GM12878 (cell line): ENCODE measurements around the gene OR1Q1. TPM values are rescaled to one million over a fixed set of nuclear protein-coding genes. Genes with fewer than 3 reads are reported as not detected.

Source experiments
- ATAC-seq: fragments of 200-7000 bp; cut with Tn5 transposase; 3 replicates; pipeline ENCODE4 v1.9.1; 2020; ENCODE audit warnings: mild to moderate bottlenecking, moderate library complexity
- BruUV-seq: library from RNA; stranded (reverse); fragments of 400-500 nt; replicated peaks from 2 replicates; lab custom pipeline; 2021; lab: Mats Ljungman, UMichigan
- CTCF ChIA-PET: fragments of 300-600 bp; sonication (Branson Sonifier 250); formaldehyde crosslinking; extraction: SDS; loops from one replicate; lab custom pipeline; 2021; ENCODE audit warnings: inconsistent platforms; lab: Yijun Ruan, JAX
- POLR2A ChIA-PET: fragments of 350-600 bp; formaldehyde crosslinking; extraction: SDS; loops from one replicate; lab custom pipeline; 2021; ENCODE audit warnings: inconsistent platforms; lab: Charles Lee
- RAD21 ChIA-PET: fragments of 300-600 bp; sonication (Branson Sonifier 250); formaldehyde crosslinking; loops from one replicate; lab custom pipeline; 2023; ENCODE audit warnings: antibody characterized with exemption; ENCODE audit not compliant: unreplicated experiment; lab: Charles Lee
- SMC1A ChIA-PET: fragments of 300-600 bp; sonication (Branson Sonifier 250); formaldehyde crosslinking; loops from one replicate; lab custom pipeline; 2023; ENCODE audit not compliant: unreplicated experiment, uncharacterized antibody; lab: Charles Lee
- DNase-seq: peaks from one replicate; pipeline ENCODE4 v3.0.0-alpha.2; 2011; ENCODE audit warnings: low read depth, low spot score
- FAIRE-seq: peaks from 3 replicates; lab custom pipeline; 2011; peaks lifted over from hg19 to GRCh38; lab: Jason Lieb, UNC
- H2AFZ ChIP-seq: 2 replicates; pipeline ENCODE4 v1.6.0; 2011; ENCODE audit warnings: low read depth, low read length, control low read depth; ENCODE audit not compliant: control insufficient read depth
- H3K27ac ChIP-seq: 2 replicates; pipeline ENCODE4 v1.5.1; 2011; ENCODE audit warnings: control low read depth; ENCODE audit not compliant: control insufficient read depth, insufficient read depth
- H3K27me3 ChIP-seq, 2 experiments: replicated peaks in 1 of 2; 2 replicates each; pipeline versions ENCODE4 v1.6.0 to v1.6.1; 2011; ENCODE audit warnings: low read length in 1 of 2; ENCODE audit not compliant: control insufficient read depth in 2 of 2, insufficient read depth in 2 of 2
- H3K36me3 ChIP-seq, 2 experiments: 2 replicates each; pipeline ENCODE4 v1.5.1; 2011; ENCODE audit warnings: low read length in 1 of 2; ENCODE audit not compliant: control insufficient read depth in 2 of 2, insufficient read depth in 2 of 2
- H3K4me1 ChIP-seq: 2 replicates; pipeline ENCODE4 v1.6.1; 2011; ENCODE audit warnings: mild to moderate bottlenecking, low read length, moderate library complexity, mixed read lengths; ENCODE audit not compliant: control insufficient read depth, insufficient read depth
- H3K4me2 ChIP-seq: 2 replicates; pipeline ENCODE4 v1.6.0; 2011; ENCODE audit warnings: control low read depth; ENCODE audit not compliant: control insufficient read depth, insufficient read depth
- H3K4me3 ChIP-seq: fragments of 200-600 bp; sonication (generic); 2 replicates; pipeline ENCODE4 v1.5.1; 2016
- H3K79me2 ChIP-seq: 2 replicates; pipeline ENCODE4 v1.6.0; 2011; ENCODE audit warnings: low read length; ENCODE audit not compliant: control insufficient read depth, insufficient read depth
- H3K9ac ChIP-seq: 2 replicates; pipeline ENCODE4 v1.8.0; 2011; ENCODE audit warnings: low read length, control low read depth, mixed read lengths; ENCODE audit not compliant: control insufficient read depth, insufficient read depth
- H3K9me3 ChIP-seq: replicated peaks from 3 replicates; pipeline ENCODE4 v1.5.1; 2011; ENCODE audit warnings: mild to moderate bottlenecking, low read length; ENCODE audit not compliant: control insufficient read depth, insufficient read depth
- H4K20me1 ChIP-seq: 2 replicates; pipeline ENCODE4 v1.6.0; 2011; ENCODE audit not compliant: control insufficient read depth, insufficient read depth
- CBFB ChIP-seq: IDR thresholded peaks from 2 replicates; pipeline ENCODE4 v1.6.1; 2016; ENCODE audit warnings: antibody characterized with exemption, low read depth
- MLLT1 ChIP-seq: fragments of 450-650 bp; IDR thresholded peaks from 2 replicates; pipeline ENCODE4 v1.6.1; 2016; ENCODE audit warnings: mild to moderate bottlenecking
- PBX3 ChIP-seq: IDR thresholded peaks from 2 replicates; pipeline ENCODE4 v1.6.1; 2011; ENCODE audit warnings: mild to moderate bottlenecking, low read depth, low read length, moderate library complexity; ENCODE audit not compliant: insufficient replicate concordance
- SIN3A ChIP-seq: IDR thresholded peaks from 2 replicates; pipeline ENCODE4 v1.6.1; 2012; ENCODE audit warnings: low read depth, low read length, improper control_type of control experiment
- WGBS: methylation state at CpG from one replicate; pipeline ENCODE4 v1.1.6; 2016; ENCODE audit warnings: low lambda C conversion rate; ENCODE audit not compliant: insufficient replicate concordance, insufficient coverage; ENCODE audit errors: missing lambda C conversion rate; 5-methylcytosine and 5-hydroxymethylcytosine counted together
- in situ Hi-C: fragments of 300-500 bp; cut with MboI; formaldehyde crosslinking; loops from 9 replicates; pipeline ENCODE4 v1.14.3; 2018; ENCODE audit warnings: mixed read lengths
- intact Hi-C: fragments of 100-400 bp; cut with micrococcal nuclease; formaldehyde crosslinking; loops from one replicate; pipeline ENCODE4 v1.14.2; 2022; ENCODE audit not compliant: unreplicated experiment
- polyA plus RNA-seq, 11 experiments: library from polyadenylated mRNA; depleted of rRNA in 4 of 11; unstranded in 6 of 11; stranded (reverse) in 5 of 11; fragments of >200 nt; fragmentation: Nextera tagmentation in 4 of 11; fragmentation: Illumina TruSeq in 1 of 11; extraction: Ambion mirVana in 4 of 11; extraction: Trizol in 1 of 11; gene quantifications; 1 replicate in 1 of 11; 2 replicates in 10 of 11; pipeline versions ENCODE4 v1.2.1 to v1.2.3, GENCODE V29; 2011 to 2016; ENCODE audit warnings: inconsistent platforms in 2 of 11, missing spikeins in 2 of 11, low read depth in 1 of 11
- total RNA-seq, 4 experiments: library from RNA; depleted of rRNA in 3 of 4; stranded (reverse); fragments of >200 nt in 3 of 4; fragmentation: Illumina TruSeq in 1 of 4; extraction: Trizol in 1 of 4; gene quantifications; 2 replicates each; pipeline versions ENCODE4 v1.2.1 to v1.2.3, GENCODE V29; 2013 to 2021
- TF ChIP-seq, protein P1 (sequence below): fragments of 450-650 bp; IDR thresholded peaks from 2 replicates; pipeline ENCODE4 v1.6.1; 2016; ENCODE audit warnings: mild to moderate bottlenecking, moderate library complexity, borderline replicate concordance

OR1Q1 gene
- total and polyA plus RNA-seq, 10 of the 15 experiments (the other 5 are each of a cell fraction or from before 2014, with no cell fraction given) = 0.29 TPM; not detected in 9

DNA sequence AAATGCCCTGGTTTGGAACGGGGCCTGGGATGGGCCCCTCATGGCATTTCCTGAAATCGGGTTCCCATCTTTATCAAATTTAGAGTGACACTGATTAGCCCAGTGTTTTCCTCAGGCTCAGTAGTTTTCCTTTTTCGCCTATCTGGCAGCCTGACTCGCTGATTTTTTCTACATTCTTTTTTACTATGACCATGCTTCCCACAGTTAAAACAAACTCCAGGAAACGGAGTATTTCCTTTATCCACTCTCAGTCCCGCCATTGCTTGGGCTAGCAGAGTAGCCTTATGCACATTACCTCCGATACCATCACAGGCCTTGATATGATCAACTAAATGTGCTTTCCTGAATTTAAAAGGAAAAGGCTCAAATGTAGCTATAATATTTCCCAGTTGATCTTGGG is 5.5 kb downstream of the OR1Q1 start:
- H3K27ac ChIP-seq = no peak overlapping the region
- no peak overlapping the region for H3K9ac ChIP-seq
- H3K36me3 ChIP-seq = no peaks in the 10 kb centered on the region
- H3K4me3 ChIP-seq = no peak overlapping the region
- no peak for ATAC-seq
- no peaks in the 10 kb centered on the region for H3K4me1 ChIP-seq
- ChIA-PET SMC1A (no interaction called here), POLR2A (no interaction called here), RAD21 (no interaction called here), CTCF (interaction anchor here (0.6 kb wide), 1 partner anchor 15 kb away, joined by 4 read pairs; no protein-coding TSS in a partner anchor)
- BruUV-seq = no TSS peak
- H3K27me3 ChIP-seq = no peaks in the 10 kb centered on the region
- no peaks in the 10 kb centered on the region for H3K79me2 ChIP-seq
- H3K9me3 ChIP-seq = no peaks in the 10 kb centered on the region
- TF ChIP-seq SIN3A (no peak), PBX3 (no peak), CBFB (no peak), MLLT1 (no peak)
- TF ChIP-seq, protein P1, sequence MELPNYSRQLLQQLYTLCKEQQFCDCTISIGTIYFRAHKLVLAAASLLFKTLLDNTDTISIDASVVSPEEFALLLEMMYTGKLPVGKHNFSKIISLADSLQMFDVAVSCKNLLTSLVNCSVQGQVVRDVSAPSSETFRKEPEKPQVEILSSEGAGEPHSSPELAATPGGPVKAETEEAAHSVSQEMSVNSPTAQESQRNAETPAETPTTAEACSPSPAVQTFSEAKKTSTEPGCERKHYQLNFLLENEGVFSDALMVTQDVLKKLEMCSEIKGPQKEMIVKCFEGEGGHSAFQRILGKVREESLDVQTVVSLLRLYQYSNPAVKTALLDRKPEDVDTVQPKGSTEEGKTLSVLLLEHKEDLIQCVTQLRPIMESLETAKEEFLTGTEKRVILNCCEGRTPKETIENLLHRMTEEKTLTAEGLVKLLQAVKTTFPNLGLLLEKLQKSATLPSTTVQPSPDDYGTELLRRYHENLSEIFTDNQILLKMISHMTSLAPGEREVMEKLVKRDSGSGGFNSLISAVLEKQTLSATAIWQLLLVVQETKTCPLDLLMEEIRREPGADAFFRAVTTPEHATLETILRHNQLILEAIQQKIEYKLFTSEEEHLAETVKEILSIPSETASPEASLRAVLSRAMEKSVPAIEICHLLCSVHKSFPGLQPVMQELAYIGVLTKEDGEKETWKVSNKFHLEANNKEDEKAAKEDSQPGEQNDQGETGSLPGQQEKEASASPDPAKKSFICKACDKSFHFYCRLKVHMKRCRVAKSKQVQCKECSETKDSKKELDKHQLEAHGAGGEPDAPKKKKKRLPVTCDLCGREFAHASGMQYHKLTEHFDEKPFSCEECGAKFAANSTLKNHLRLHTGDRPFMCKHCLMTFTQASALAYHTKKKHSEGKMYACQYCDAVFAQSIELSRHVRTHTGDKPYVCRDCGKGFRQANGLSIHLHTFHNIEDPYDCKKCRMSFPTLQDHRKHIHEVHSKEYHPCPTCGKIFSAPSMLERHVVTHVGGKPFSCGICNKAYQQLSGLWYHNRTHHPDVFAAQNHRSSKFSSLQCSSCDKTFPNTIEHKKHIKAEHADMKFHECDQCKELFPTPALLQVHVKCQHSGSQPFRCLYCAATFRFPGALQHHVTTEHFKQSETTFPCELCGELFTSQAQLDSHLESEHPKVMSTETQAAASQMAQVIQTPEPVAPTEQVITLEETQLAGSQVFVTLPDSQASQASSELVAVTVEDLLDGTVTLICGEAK = no peak
- no peak overlapping the region for H2AFZ ChIP-seq
- in situ Hi-C loops = no loop called here
- WGBS = 27% methylated on average over 7 of the region's 7 CpGs
- FAIRE-seq = no peak
- no peaks in the 10 kb centered on the region for H4K20me1 ChIP-seq
- intact Hi-C loops = no loop called here
- no peak for DNase-seq
- no peak overlapping the region for H3K4me2 ChIP-seq
